Suprapubic skin (tissue), 4 donors: ENCODE measurements around the gene C2orf49. TPM values are rescaled to one million over a fixed set of nuclear protein-coding genes. Genes with fewer than 3 reads are reported as not detected.

Source experiments
- DNase-seq, 2 donors: peaks; one replicate each; pipeline ENCODE4 v3.0.0-alpha.2; 2019; ENCODE audit warnings: low spot score in 2 of 2
- H3K27ac ChIP-seq: fragments of 200-600 bp; sonication (generic); one replicate; pipeline ENCODE4 v1.5.1; 2019
- H3K27me3 ChIP-seq: fragments of 200-600 bp; sonication (generic); one replicate; pipeline ENCODE4 v1.5.1; 2019
- H3K36me3 ChIP-seq: fragments of 200-600 bp; sonication (generic); one replicate; pipeline ENCODE4 v1.5.1; 2019
- H3K4me1 ChIP-seq: fragments of 200-600 bp; sonication (generic); one replicate; pipeline ENCODE4 v1.5.1; 2019
- H3K4me3 ChIP-seq: fragments of 200-600 bp; sonication (generic); one replicate; pipeline ENCODE4 v1.5.1; 2019; ENCODE audit warnings: mild to moderate bottlenecking
- H3K9me3 ChIP-seq: fragments of 200-600 bp; sonication (generic); one replicate; pipeline ENCODE4 v1.5.1; 2019
- EP300 ChIP-seq: sonication (generic); formaldehyde crosslinking; IDR thresholded peaks from one replicate; pipeline ENCODE4 v1.6.1; 2017; ENCODE audit warnings: antibody characterized with exemption
- POLR2A ChIP-seq, 2 donors: fragments of 450-650 bp; IDR thresholded peaks; one replicate each; pipeline ENCODE4 v1.6.1; 2017; ENCODE audit warnings: antibody characterized with exemption in 2 of 2, mild to moderate bottlenecking in 2 of 2, moderate library complexity in 2 of 2
- POLR2AphosphoS5 ChIP-seq, 3 donors: sonication (generic); formaldehyde crosslinking; IDR thresholded peaks; one replicate each; pipeline ENCODE4 v1.6.1; 2017; ENCODE audit warnings: antibody characterized with exemption in 3 of 3
- WGBS: methylation state at CpG from one replicate; pipeline ENCODE4 v1.1.5; 2018; 5-methylcytosine and 5-hydroxymethylcytosine counted together
- total RNA-seq, 4 donors: library from RNA; depleted of rRNA; stranded (reverse); fragments of >200 nt; gene quantifications; one replicate each; pipeline ENCODE4 v1.1.0, GENCODE V29; 2016
- TF ChIP-seq, protein P1 (sequence below), 2 donors: fragments of 200-600 bp in 1 of 2; fragments of 450-650 bp in 1 of 2; sonication (generic) in 1 of 2; IDR thresholded peaks; one replicate each; pipeline ENCODE4 v1.5.1; 2016 to 2019; ENCODE audit warnings: antibody characterized with exemption in 2 of 2, mild to moderate bottlenecking in 1 of 2, moderate library complexity in 1 of 2

C2orf49 gene
- total RNA-seq, 4 donors from 2014 or later = 17.5 to 33.6 (median 27.8) TPM

DNA sequence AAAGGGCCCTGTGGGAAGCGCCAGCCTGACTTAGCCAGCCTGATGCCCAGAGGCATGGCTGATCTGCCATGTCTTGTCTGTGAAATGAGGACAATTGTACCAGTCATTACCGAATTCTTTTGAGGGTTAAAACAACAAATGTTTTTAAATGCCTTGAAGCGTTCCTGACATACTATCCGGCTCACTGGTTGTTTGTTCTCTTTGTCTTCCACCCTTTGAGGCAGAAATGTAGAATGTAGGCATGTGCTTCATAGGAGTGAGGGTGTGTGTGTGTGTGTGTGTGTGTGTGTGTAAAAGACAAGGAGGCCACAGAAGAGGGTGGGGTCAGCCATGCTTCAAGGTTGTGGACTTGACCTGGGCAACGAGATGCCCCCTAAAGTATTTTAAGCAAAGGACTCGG is 43.3 kb upstream of the C2orf49 start:
- WGBS = 82% methylated on average over 6 of the region's 6 CpGs
- no peak for TF ChIP-seq EP300
- no peak for TF ChIP-seq POLR2AphosphoS5 (IDR thresholded peaks at IDR 0.05)
- TF ChIP-seq, protein P1, sequence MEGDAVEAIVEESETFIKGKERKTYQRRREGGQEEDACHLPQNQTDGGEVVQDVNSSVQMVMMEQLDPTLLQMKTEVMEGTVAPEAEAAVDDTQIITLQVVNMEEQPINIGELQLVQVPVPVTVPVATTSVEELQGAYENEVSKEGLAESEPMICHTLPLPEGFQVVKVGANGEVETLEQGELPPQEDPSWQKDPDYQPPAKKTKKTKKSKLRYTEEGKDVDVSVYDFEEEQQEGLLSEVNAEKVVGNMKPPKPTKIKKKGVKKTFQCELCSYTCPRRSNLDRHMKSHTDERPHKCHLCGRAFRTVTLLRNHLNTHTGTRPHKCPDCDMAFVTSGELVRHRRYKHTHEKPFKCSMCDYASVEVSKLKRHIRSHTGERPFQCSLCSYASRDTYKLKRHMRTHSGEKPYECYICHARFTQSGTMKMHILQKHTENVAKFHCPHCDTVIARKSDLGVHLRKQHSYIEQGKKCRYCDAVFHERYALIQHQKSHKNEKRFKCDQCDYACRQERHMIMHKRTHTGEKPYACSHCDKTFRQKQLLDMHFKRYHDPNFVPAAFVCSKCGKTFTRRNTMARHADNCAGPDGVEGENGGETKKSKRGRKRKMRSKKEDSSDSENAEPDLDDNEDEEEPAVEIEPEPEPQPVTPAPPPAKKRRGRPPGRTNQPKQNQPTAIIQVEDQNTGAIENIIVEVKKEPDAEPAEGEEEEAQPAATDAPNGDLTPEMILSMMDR (IDR thresholded peaks at IDR 0.05) = no peak
- no peak for TF ChIP-seq POLR2A (IDR thresholded peaks at IDR 0.05)
- peak overlapping the region; percentile 43 for H3K27ac ChIP-seq

DNA sequence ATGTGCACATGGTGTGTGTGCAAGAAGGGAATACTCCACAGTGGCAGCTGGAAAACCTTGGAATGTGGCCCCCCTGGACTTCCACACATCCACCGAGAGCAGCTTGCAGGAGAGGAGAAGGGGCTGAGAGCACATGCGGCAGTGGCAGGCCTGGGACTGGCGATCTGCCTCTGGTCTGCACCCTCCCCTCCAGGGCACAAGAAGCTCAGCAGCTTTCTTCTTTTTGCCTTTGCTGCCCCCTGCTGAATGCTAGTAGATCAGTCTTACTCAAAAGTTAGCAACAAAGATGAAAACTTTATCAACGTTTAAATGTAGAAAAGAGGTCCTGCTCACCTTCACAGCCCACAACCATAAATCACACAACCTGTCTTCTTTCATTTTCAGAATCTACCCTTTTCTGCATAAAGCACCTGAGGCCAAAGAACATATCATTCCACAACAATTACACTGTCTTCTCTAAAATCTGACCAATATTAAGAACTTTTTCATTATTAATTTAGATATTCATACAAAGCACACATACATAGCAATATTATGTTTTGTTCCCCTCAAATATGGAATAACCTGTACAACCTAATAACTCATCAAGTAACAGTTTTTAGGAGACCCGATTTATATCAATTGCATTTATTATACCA is 42.4 kb upstream of the C2orf49 start:
- no peak for DNase-seq
- Histone ChIP-seq H3K27me3 (no peaks in the 10 kb centered on the region), H3K9me3 (no peaks in the 10 kb centered on the region), H3K4me3 (no peak overlapping the region), H3K4me1 (peaks cover 7% of the 10 kb centered on the region), H3K36me3 (peaks cover 50% of the 10 kb centered on the region), H3K27ac (peak overlapping the region; percentile 43)
- 34% methylated on average over 5 of the region's 5 CpGs for whole genome bisulfite sequencing
- TF ChIP-seq POLR2A (IDR thresholded peaks at IDR 0.05) = no peak
- TF ChIP-seq EP300 = no peak
- TF ChIP-seq, protein P1 (IDR thresholded peaks at IDR 0.05) = peak; percentile 10 to 18
- TF ChIP-seq POLR2AphosphoS5 (IDR thresholded peaks at IDR 0.05) = no peak

More for the DNA sequence above, 43.3 kb upstream of the C2orf49 start:
- no peaks in the 10 kb centered on the region for H3K9me3 ChIP-seq
- DNase-seq = no peak
- no peak overlapping the region for H3K4me3 ChIP-seq
- H3K36me3 ChIP-seq = peaks cover 55% of the 10 kb centered on the region
- no peaks in the 10 kb centered on the region for H3K27me3 ChIP-seq
- peaks cover 7% of the 10 kb centered on the region for H3K4me1 ChIP-seq

DNA sequence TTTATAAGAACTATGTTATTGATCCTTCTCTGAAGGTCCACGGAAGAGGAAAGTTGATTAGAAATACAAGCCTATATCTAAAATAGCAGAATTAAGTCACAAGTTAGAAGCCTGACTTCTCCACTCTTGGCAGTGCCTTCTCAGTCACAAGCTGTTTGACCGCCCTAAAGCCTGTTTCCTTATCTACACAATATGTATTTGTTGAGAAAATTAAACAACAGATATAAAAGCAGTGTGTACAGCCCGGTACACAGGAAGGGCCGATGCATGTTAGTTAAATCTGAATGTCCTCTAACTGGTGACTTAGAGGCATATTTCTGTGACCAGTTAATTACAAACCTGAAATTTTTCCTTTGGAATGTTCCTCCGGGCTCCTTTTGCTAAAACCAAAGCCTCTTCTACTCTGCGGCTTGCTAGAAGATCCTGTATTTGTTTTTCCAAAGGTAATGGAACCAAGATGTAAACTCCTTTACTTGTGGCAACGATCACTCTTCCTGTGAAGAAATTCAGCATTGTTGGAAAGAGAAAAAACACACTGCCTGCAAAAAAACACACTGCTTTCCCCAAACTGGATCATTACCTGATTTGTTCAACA is 41.2 kb upstream of the C2orf49 start:
- no peak for DNase-seq
- Histone ChIP-seq H3K27ac (no peak overlapping the region), H3K9me3 (no peaks in the 10 kb centered on the region), H3K36me3 (peaks cover 48% of the 10 kb centered on the region), H3K27me3 (no peaks in the 10 kb centered on the region), H3K4me3 (no peak overlapping the region), H3K4me1 (peaks cover 7% of the 10 kb centered on the region)
- TF ChIP-seq POLR2AphosphoS5 (IDR thresholded peaks at IDR 0.05) = no peak
- TF ChIP-seq EP300 = no peak
- no peak for TF ChIP-seq POLR2A (IDR thresholded peaks at IDR 0.05)
- TF ChIP-seq, protein P1 (IDR thresholded peaks at IDR 0.05) = no peak
- 82% methylated on average over 7 of the region's 7 CpGs for WGBS

DNA sequence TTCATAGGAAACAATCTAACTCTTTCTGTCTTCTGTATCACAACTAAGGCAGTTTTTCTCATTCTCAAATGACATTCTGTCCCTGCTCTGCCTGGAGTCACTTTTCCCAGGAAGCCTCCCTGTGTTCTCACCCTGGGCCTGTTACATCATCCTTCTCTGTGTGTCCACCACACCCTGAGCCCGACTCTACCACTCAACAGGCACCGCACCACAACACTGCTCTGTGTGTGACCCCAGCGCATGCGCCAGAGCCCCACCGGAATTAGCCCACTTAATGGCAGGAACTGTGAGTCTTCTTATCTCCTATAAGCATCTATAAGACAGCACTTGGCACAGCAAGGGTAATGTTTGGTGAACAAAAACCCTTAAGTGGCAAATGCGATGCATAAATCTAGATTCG is 40.1 kb upstream of the C2orf49 start:
- H3K27ac ChIP-seq = no peak overlapping the region

DNA sequence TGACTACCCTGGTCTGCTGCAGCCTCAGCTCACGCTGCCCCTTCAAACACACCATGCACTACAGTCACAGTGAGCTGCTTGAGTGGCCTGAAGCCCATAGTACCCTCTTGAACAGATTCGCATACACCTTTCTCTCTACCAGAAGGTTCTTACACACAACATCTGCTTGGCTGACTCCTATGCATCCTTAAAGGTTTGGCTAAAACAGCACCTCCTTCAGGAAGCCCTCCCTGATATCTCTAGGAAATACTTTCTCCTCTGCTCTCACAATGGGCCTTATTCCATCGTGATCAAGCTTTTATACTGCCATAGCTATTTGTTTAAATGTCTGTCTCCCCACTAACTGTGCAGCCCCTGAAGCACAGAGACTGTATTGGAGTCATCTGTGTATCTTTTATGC is 39.3 kb upstream of the C2orf49 start:
- no peak for TF ChIP-seq POLR2AphosphoS5 (IDR thresholded peaks at IDR 0.05)
- Histone ChIP-seq H3K27ac (no peak overlapping the region), H3K4me3 (no peak overlapping the region), H3K27me3 (no peaks in the 10 kb centered on the region), H3K4me1 (peaks cover 7% of the 10 kb centered on the region), H3K9me3 (no peaks in the 10 kb centered on the region), H3K36me3 (peaks cover 41% of the 10 kb centered on the region)
- no peak for DNase-seq
- WGBS = 94% methylated on average over 3 of the region's 3 CpGs

More for the DNA sequence above, 40.1 kb upstream of the C2orf49 start:
- Histone ChIP-seq H3K9me3 (no peaks in the 10 kb centered on the region), H3K4me3 (no peak overlapping the region), H3K36me3 (peaks cover 41% of the 10 kb centered on the region), H3K4me1 (peaks cover 7% of the 10 kb centered on the region), H3K27me3 (no peaks in the 10 kb centered on the region)
- DNase-seq = no peak
- 81% methylated on average over 7 of the region's 7 CpGs for WGBS
- no peak for TF ChIP-seq EP300
- TF ChIP-seq, protein P1 (IDR thresholded peaks at IDR 0.05) = no peak
- TF ChIP-seq POLR2AphosphoS5 (IDR thresholded peaks at IDR 0.05) = no peak
- no peak for TF ChIP-seq POLR2A (IDR thresholded peaks at IDR 0.05)
